Activated CD8-positive, alpha-beta memory T cell treated with anti-CD3 and anti-CD28 coated beads, Interleukin-2, amount 10 ng/mL, durations not matched to agents 7 days and 5 days (primary cell): ENCODE data around the gene BLID. TPM values are rescaled to one million over a fixed set of nuclear protein-coding genes. Genes with fewer than 3 reads are reported as not detected.

Experiments
- ATAC-seq: fragments of 150-1000 bp; cut with Tn5 transposase; one replicate; pipeline ENCODE4 v1.10.0; 2021; ENCODE audit warnings: moderate library complexity
- CTCF ChIA-PET: fragments of 350-600 bp; sonication (Branson Sonifier 250); formaldehyde crosslinking; loops from one replicate; lab custom pipeline; 2021; ENCODE audit warnings: antibody characterized with exemption; lab: Charles Lee
- DNase-seq: peaks from one replicate; pipeline ENCODE4 v3.0.0-alpha.2; 2020
- H3K27ac Mint-ChIP-seq: one replicate; pipeline ENCODE4 v1.8.0; 2021; ENCODE audit warnings: mild to moderate bottlenecking, mixed read lengths
- H3K27me3 Mint-ChIP-seq: one replicate; pipeline ENCODE4 v1.8.0; 2021; ENCODE audit warnings: mixed read lengths
- H3K36me3 Mint-ChIP-seq: one replicate; pipeline ENCODE4 v1.8.0; 2021; ENCODE audit warnings: mild to moderate bottlenecking, mixed read lengths
- H3K4me1 Mint-ChIP-seq: one replicate; pipeline ENCODE4 v1.8.0; 2021; ENCODE audit warnings: mixed read lengths
- H3K4me3 Mint-ChIP-seq: one replicate; pipeline ENCODE4 v1.8.0; 2021; ENCODE audit warnings: mild to moderate bottlenecking, moderate library complexity, mixed read lengths
- H3K9me3 Mint-ChIP-seq: one replicate; pipeline ENCODE4 v1.8.0; 2022; ENCODE audit warnings: low read depth, mixed read lengths
- total RNA-seq, 2 experiments: library from RNA; stranded (reverse); gene quantifications; one replicate each; pipeline ENCODE4 v1.2.3, GENCODE V29; 2021

Gene BLID
- total RNA-seq, 2 experiments from 2014 or later, result not detected

DNA sequence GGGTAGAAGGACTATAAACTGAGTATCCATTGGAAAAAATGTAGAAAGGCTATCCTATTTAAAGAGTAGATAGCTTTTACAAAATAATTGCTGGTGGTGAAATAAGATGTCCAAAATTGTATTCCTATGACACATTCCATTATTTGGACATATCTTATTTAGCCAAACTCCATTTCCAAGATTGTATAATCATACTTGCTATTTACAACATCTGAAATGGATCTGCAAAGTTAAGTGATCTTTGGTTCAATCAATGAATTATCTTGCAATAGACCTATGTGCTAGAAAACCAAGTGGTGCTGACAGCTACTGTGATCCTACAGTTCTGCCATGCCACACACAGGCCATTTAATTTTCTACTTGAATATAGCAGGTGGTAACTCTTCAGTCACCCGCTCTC, 11.0 kb upstream of the BLID start:
- Mint-ChIP-seq H3K9me3 (no peaks in the 10 kb centered on the region), H3K4me1 (no peaks in the 10 kb centered on the region), H3K27me3 (no peaks in the 10 kb centered on the region)

DNA sequence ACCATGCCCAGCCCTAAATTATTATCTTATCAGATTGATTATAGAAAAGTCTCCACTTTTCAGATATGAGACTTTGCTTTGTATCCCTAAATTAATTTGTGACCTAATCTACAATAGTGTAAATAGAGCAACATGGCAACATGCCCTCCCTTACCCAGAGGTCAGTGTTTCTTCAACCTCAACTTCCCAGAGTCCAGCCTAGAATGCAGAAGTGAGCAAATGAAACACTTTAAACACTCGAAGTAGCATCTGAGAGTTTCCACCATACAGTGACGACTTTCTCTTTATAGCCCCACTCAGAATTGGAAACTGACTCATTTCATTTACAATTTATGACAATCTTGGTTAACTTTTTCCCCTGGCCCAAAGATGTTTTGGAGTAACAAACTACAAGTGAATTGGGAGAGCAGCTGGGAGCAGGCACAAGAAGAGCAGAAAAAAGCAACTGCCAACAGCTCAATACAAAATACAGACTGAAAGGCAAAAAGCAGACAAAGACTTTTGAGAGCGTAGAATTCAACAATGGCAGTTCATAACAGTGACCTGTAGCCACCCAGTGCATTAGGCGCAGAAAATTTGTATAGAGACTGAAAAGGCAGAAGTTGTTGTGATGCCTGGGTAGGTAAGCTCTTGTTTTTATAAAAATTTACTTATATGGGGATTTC, 10.1 kb upstream of the BLID start:
- H3K27me3 Mint-ChIP-seq, result no peaks in the 10 kb centered on the region
- no peaks in the 10 kb centered on the region for H3K4me1 Mint-ChIP-seq
- H3K4me3 Mint-ChIP-seq, result no peak overlapping the region
- H3K36me3 Mint-ChIP-seq, result no peaks in the 10 kb centered on the region
- CTCF ChIA-PET, result no interaction called here
- H3K27ac Mint-ChIP-seq, result no peak overlapping the region
- ATAC-seq (no peak), DNase-seq (no peak)
- H3K9me3 Mint-ChIP-seq, result no peaks in the 10 kb centered on the region

More for the DNA sequence above, 11.0 kb upstream of the BLID start:
- Mint-ChIP-seq H3K36me3 (no peaks in the 10 kb centered on the region), H3K27ac (no peak overlapping the region), H3K4me3 (no peak overlapping the region)
- no peak for ATAC-seq
- CTCF ChIA-PET, result no interaction called here
- DNase-seq, result no peak

DNA sequence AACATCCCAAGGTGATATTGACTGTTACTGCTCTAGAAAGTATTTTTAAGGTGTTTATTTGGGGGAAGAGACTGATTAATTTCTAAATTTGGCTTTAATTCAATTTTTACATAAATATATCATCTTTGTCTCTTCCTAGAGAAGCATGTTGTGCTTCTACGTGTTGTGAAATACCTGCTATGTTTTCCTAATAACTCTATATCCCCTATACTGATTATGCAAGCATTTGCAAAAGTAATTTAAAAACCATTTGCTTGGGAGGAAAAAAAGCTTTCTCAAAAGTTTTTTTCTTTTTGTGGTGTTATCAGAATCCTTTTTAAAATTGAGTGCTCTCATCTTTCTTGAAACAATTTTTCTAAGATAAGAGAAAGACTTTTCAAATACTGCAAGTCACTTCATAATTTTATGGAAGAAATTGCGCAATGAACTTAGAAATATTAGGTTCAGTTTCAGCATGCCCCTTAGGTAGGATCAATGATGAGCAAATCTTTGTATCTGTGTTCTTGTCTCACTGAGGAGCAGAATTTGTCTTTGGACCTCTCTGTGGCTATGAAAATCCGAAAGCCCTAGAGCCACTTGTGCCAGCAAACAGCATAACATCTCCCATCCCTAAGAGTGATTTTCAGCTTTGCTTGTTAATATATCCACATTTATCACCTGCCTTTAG, 7.4 kb upstream of the BLID start:
- DNase-seq (no peak), ATAC-seq (no peak)
- Mint-ChIP-seq H3K36me3 (no peaks in the 10 kb centered on the region), H3K27ac (no peak overlapping the region), H3K4me1 (no peaks in the 10 kb centered on the region), H3K27me3 (no peaks in the 10 kb centered on the region), H3K4me3 (no peak overlapping the region), H3K9me3 (no peaks in the 10 kb centered on the region)
- CTCF ChIA-PET, result no interaction called here

DNA sequence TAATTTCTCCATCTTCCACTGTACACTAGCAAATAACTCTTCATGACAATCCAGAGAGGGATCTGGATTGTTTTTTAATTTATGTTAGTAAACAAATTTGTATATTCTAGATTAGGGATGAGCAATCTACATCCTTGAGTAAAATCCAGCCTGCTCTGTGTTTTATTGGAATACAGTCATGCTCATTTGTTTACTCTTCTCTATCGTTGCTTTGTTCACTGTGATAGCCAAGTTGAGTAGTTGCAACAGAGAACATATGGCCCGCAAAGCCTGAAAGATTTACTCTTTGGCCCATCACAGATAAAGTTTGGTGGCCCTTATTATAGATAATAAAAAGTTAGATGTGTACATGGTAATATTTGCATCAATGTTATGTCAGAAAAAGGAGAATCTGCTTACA, 6.2 kb upstream of the BLID start:
- Mint-ChIP-seq H3K36me3 (no peaks in the 10 kb centered on the region), H3K27me3 (no peaks in the 10 kb centered on the region), H3K9me3 (no peaks in the 10 kb centered on the region), H3K4me3 (no peak overlapping the region), H3K27ac (no peak overlapping the region), H3K4me1 (no peaks in the 10 kb centered on the region)
- ATAC-seq, result no peak
- CTCF ChIA-PET, result no interaction called here
- no peak for DNase-seq

DNA sequence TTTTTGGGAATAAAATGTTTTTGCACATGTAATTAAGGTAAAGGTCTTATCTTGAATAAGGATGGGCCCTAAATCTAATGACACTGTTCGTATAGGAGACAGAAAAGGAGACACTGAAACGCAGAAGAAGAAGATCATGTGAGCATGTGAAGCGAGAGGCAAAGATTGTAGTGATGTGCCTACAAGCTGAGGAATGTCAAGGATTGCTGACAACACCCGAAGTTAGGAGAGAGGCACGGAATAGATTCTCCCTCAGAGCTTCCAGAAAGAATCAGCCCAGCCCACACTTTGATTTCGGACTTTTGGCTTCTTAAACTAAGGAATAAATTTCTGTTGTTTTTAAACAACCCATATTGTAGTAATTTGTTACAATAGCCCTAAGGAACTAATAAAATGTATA, 4.1 kb upstream of the BLID start:
- Mint-ChIP-seq H3K27ac (no peak overlapping the region), H3K9me3 (no peaks in the 10 kb centered on the region), H3K4me1 (no peaks in the 10 kb centered on the region), H3K4me3 (no peak overlapping the region), H3K36me3 (no peaks in the 10 kb centered on the region), H3K27me3 (no peaks in the 10 kb centered on the region)
- ATAC-seq, result no peak
- DNase-seq, result no peak
- CTCF ChIA-PET, result interaction anchor here (0.7 kb wide), 1 partner anchor 48 kb away, joined by 3 read pairs; no protein-coding TSS in a partner anchor

DNA sequence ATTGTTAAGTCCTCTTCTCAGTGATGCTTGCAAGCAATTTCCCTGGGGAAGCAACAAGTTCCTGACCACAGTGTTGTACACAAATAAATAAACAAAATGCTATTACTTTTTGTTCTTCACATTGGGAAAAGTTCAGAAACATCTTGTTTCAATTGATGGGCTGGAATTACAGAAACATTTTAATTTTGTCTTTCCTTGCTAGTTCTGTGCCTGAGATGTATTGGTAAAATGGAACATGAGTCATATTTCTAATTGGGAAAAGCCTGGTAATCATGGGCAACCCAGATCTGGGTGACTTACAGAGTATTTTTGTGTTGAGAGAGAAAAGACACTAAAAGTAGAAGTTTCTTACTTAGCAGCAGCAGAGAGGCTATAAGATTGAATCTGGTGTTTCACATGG, 576 bp upstream of the BLID start:
- Mint-ChIP-seq H3K4me3 (no peak overlapping the region), H3K27ac (no peak overlapping the region), H3K36me3 (no peaks in the 10 kb centered on the region), H3K4me1 (no peaks in the 10 kb centered on the region), H3K9me3 (no peaks in the 10 kb centered on the region), H3K27me3 (no peaks in the 10 kb centered on the region)
- no peak for DNase-seq
- ATAC-seq, result no peak
- CTCF ChIA-PET, result no interaction called here

DNA sequence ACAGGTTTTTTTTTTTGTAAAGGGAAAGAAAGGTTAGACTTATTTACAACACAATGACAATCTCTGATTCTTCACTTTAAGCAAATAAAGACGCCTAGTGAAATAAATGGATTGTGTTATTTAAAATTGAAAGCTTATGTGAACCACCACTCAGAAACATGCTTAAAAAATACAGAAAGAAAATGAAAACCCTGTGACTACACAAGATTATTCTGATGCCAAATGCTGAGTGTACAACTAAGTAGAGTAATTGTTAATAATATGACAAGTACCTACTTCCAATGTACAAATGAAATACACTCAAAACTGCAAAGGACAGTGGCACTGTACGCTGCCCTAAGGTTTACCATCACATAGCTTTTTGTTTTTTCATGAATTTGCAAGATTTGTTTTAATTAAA, 1.0 kb downstream of the BLID start:
- ATAC-seq, result no peak
- Mint-ChIP-seq H3K36me3 (no peaks in the 10 kb centered on the region), H3K27me3 (no peaks in the 10 kb centered on the region), H3K4me3 (no peak overlapping the region), H3K27ac (no peak overlapping the region), H3K9me3 (no peaks in the 10 kb centered on the region), H3K4me1 (no peaks in the 10 kb centered on the region)
- no peak for DNase-seq
- CTCF ChIA-PET, result no interaction called here

DNA sequence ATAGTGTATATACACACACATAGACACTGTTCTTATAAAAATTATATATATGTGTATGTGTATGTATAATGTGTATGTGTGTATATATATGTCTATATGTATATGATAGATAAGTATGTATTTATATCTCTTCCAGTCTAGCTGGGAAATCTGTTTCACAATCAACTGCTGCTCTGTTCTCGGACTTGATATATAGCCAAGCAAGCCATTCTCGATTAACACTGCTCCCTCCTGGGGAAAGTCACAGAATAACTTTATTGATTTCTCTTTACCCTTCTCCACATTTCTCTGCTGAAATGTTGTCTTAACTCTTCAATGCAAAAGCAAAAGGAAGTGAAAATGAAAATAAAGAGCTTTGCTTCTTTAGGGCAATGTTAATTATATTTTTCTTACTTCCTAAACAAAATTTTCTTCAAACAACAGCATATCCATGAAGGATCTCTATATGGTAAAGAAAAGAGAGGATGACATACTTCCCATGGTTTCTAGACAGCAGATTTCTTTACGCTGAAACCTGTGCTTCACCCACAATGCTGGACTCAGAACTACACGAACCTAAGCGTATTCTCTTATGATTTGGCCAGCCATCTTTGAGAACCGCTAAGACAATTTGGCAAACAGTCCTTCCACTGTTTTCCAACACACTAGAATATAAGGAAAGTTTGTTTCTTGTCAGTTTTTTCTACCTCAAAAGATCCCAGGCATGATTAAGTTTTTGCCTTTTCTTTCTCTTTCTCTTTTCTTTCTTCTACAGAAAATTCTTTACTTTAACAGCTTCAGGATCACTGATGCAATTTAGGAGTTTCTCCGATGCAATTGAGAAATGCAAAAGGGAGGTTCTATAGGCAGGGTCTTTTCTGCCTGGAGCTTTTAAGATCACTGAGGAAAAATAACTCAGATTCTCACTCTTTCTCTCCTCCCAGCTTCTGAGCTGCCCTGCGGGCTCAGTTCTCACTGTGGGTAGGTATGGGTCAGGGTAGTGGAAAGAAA, 1.9 kb downstream of the BLID start:
- Mint-ChIP-seq H3K27ac (no peak overlapping the region), H3K4me3 (no peak overlapping the region), H3K27me3 (no peaks in the 10 kb centered on the region), H3K36me3 (no peaks in the 10 kb centered on the region), H3K4me1 (no peaks in the 10 kb centered on the region), H3K9me3 (no peaks in the 10 kb centered on the region)
- DNase-seq, result no peak
- no peak for ATAC-seq
- CTCF ChIA-PET, result no interaction called here

DNA sequence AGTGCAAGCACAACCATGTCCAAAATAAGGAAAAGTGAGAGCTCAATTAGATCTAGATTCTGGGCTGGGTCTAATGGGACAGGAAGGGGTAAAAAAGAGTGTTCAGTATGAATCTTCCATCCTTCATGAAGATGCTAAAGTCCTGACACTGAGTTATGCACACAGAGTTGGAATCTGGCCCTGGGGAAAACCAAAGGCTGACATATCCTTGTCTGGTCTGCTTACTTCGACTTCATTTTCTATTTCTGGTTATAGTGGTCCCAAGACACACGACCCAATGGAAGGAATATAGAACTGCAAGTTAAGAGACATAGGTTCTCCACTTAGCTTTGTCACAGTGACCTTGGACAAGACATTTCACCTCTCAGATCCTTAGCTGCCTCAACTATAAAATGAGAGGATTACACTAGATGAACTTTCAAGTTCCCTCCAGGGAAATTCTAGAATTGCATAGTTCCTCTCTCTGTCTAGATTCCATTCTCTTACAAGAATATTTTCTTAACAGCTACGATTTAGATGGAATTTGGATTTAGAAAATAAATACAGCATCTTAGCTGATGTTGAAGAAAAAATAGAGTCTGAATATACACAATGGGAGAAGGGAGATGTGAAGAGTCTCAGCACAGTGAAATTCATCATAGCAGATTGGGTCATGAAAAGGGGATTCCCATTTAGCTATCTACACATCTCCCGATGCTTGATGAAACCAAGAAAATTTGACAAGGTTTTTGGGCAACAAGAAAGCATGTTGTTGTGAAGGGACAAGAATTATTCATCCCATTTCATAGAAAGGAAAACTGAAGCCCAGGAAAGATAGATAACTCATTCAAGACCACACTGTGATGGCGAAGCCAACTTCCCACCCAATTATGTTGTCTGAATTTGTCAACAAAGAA, 3.3 kb downstream of the BLID start:
- H3K9me3 Mint-ChIP-seq, result no peaks in the 10 kb centered on the region
- no peaks in the 10 kb centered on the region for H3K36me3 Mint-ChIP-seq
- H3K4me1 Mint-ChIP-seq, result no peaks in the 10 kb centered on the region
- ATAC-seq (no peak), DNase-seq (no peak)
- no peak overlapping the region for H3K27ac Mint-ChIP-seq
- no peaks in the 10 kb centered on the region for H3K27me3 Mint-ChIP-seq
- CTCF ChIA-PET, result no interaction called here
- H3K4me3 Mint-ChIP-seq, result no peak overlapping the region

DNA sequence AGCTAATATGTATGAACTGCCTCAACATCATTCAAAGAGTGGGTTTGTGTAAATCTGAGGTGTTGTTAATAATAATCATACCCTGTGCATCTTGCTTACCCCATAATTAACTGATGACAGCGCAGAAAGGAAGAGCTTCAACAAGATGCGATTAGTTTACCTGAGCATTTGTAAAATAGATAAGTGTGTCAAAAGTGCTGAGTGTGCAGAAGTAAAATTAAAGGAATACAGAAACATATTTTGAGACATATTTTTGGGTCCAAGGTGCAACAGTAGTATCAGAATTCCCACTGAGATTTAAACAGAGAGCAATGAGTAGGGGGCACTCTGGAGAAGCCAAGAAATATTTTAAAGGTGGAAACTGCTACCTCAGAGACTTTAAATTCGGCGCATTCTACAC, 6.1 kb downstream of the BLID start:
- Mint-ChIP-seq H3K27ac (no peak overlapping the region), H3K27me3 (no peaks in the 10 kb centered on the region), H3K4me3 (no peak overlapping the region), H3K4me1 (no peaks in the 10 kb centered on the region), H3K9me3 (no peaks in the 10 kb centered on the region), H3K36me3 (no peaks in the 10 kb centered on the region)
- CTCF ChIA-PET, result no interaction called here
- DNase-seq, result no peak
- no peak for ATAC-seq

DNA sequence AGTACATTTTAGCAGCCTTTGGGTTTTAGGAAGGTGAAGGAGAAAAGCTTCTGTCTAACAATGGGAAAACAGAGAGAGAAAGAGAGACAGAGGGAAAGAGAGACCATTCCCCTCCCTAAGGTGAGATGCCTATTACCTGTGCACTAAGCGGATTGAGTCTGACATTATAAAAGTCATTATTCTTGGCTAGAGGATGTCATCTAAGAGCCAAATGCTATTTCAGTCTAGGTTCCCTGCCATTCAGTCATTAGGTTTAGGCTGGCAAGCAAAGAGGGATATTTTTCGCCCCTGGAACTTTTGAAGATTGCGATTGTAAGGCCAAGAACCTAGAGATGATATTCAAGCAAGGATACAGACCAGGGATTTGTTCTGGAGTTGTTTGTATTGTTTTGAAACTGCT, 7.2 kb downstream of the BLID start:
- Mint-ChIP-seq H3K9me3 (no peaks in the 10 kb centered on the region), H3K4me3 (no peak overlapping the region), H3K27me3 (peaks cover 2% of the 10 kb centered on the region), H3K27ac (no peak overlapping the region), H3K36me3 (no peaks in the 10 kb centered on the region), H3K4me1 (no peaks in the 10 kb centered on the region)
- CTCF ChIA-PET, result interaction anchor here (1.2 kb wide), 1 partner anchor 94 kb away, joined by 3 read pairs; no protein-coding TSS in a partner anchor
- ATAC-seq, result no peak
- no peak for DNase-seq

DNA sequence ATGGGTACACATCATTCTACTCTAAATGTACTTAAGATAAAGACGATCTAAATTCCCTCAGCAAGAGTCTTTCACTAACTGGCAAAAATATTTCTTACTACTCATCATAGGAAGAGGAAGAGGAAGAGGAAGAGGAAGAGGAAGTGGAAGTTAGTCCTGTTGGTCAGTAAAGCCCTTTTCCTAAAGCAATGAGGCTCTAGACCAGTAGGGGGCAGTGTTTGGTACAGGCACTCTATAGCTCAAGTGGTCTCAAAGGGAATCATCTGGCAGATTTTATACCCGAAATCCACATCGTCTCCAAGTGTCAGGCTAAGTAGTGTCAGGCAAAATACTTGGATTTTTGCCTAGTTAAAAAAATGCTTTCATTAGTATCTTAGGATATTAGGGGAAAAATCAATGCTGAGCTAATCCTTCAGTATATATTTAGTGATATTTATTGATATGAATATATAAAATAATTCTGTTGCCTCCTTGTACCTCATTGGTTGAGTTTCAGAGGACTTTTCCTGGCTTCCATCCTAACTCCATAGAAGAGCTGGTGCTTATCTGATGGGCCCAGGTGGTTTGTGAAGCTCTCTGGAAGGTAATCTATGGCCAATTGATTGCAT, 7.7 kb downstream of the BLID start:
- ATAC-seq (no peak), DNase-seq (no peak)
- H3K36me3 Mint-ChIP-seq, result no peaks in the 10 kb centered on the region
- H3K4me1 Mint-ChIP-seq, result no peaks in the 10 kb centered on the region
- H3K9me3 Mint-ChIP-seq, result no peaks in the 10 kb centered on the region
- CTCF ChIA-PET, result interaction anchor here (1.2 kb wide), 1 partner anchor 95 kb away, joined by 3 read pairs; no protein-coding TSS in a partner anchor
- H3K27me3 Mint-ChIP-seq, result peaks cover 2% of the 10 kb centered on the region
- no peak overlapping the region for H3K27ac Mint-ChIP-seq
- H3K4me3 Mint-ChIP-seq, result no peak overlapping the region
